K562 (cell line): Measurements from ENCODE around the gene TFDP1. TPM values are rescaled to one million over a fixed set of nuclear protein-coding genes. Genes with fewer than 3 reads are reported as not detected.

Experiments used
- DNMT1 ChIP-seq: fragments of 450-650 bp; IDR thresholded peaks from 2 replicates; pipeline ENCODE4 v1.6.1; 2016; ENCODE audit warnings: antibody characterized with exemption, mild to moderate bottlenecking
- E2F8 ChIP-seq: fragments of 450-650 bp; IDR thresholded peaks from 2 replicates; pipeline ENCODE4 v1.7.1; 2018; ENCODE audit warnings: mild to moderate bottlenecking, low read depth; ENCODE audit not compliant: partially characterized antibody
- EP400 ChIP-seq: fragments of 450-650 bp; IDR thresholded peaks from 2 replicates; pipeline ENCODE4 v1.6.1; 2017; ENCODE audit warnings: antibody characterized with exemption, mild to moderate bottlenecking, moderate library complexity
- FOXJ2 ChIP-seq: fragments of 200-800 bp; sonication (Bioruptor generic); IDR thresholded peaks from 2 replicates; pipeline ENCODE4 v1.6.1; 2016; ENCODE audit warnings: missing genetic modification characterization, missing compliant biosample characterization
- GTF2F1 ChIP-seq: IDR thresholded peaks from 2 replicates; pipeline ENCODE4 v1.6.1; 2011; ENCODE audit warnings: low read depth, low read length, improper control_type of control experiment
- MED1 ChIP-seq: sonication (generic); formaldehyde crosslinking; IDR thresholded peaks from 2 replicates; pipeline ENCODE4 v1.8.1; 2023; ENCODE audit warnings: missing genetic modification reagents, borderline replicate concordance
- MIER1 ChIP-seq: fragments of 450-650 bp; IDR thresholded peaks from 2 replicates; pipeline ENCODE4 v1.6.1; 2016; ENCODE audit warnings: antibody characterized with exemption, mild to moderate bottlenecking, low read depth
- MXI1 ChIP-seq: IDR thresholded peaks from 2 replicates; pipeline ENCODE4 v1.6.1; 2011; ENCODE audit warnings: low read depth, mild to moderate bottlenecking, improper control_type of control experiment, low read length
- RBM25 ChIP-seq: fragments of 200-400 bp; formaldehyde crosslinking; IDR thresholded peaks from 2 replicates; pipeline ENCODE4 v1.6.1; 2018; ENCODE audit warnings: low read length, low read depth, moderate library complexity; ENCODE audit not compliant: severe bottlenecking
- SP1 ChIP-seq: sonication (generic); formaldehyde crosslinking; IDR thresholded peaks from 2 replicates; pipeline ENCODE4 v1.8.1; 2022; ENCODE audit warnings: mild to moderate bottlenecking, missing genetic modification reagents
- STAT6 ChIP-seq: sonication (generic); formaldehyde crosslinking; IDR thresholded peaks from 2 replicates; pipeline ENCODE4 v1.8.1; 2023; ENCODE audit warnings: mild to moderate bottlenecking, missing genetic modification reagents
- U2AF1 ChIP-seq: fragments of 200-400 bp; formaldehyde crosslinking; optimal IDR thresholded peaks from 2 replicates; pipeline ENCODE3; 2017; ENCODE audit warnings: mild to moderate bottlenecking, low read depth, low read length, moderate library complexity
- ZNF79 ChIP-seq: fragments of 250-450 bp; sonication (Bioruptor Pico); IDR thresholded peaks from 2 replicates; pipeline ENCODE4 v1.4.0; 2020; ENCODE audit warnings: low read depth, mild to moderate bottlenecking, moderate library complexity
- polyA plus RNA-seq, 8 experiments: library from polyadenylated mRNA; depleted of rRNA in 4 of 8; stranded (reverse) in 5 of 8; unstranded in 3 of 8; fragments of >200 nt; fragmentation: Nextera tagmentation in 2 of 8; fragmentation: Illumina TruSeq in 1 of 8; extraction: Ambion mirVana in 2 of 8; extraction: Trizol in 1 of 8; gene quantifications; 2 replicates each; pipeline versions ENCODE4 v1.2.1 to v1.2.3, GENCODE V29; 2011 to 2014; ENCODE audit warnings: inconsistent platforms in 1 of 8, missing spikeins in 1 of 8
- total RNA-seq, 7 experiments: library from RNA; depleted of rRNA in 6 of 7; stranded (reverse); fragments of >200 nt in 6 of 7; fragmentation: Illumina TruSeq in 2 of 7; extraction: Trizol in 2 of 7; gene quantifications; 2 replicates each; pipeline versions ENCODE4 v1.2.1 to v1.2.3, GENCODE V29; 2011 to 2021; ENCODE audit warnings: low replicate concordance in 1 of 7

TFDP1 gene
- total and polyA plus RNA-seq, 9 of the 15 experiments (the other 6 are each of a cell fraction or from before 2014, with no cell fraction given) = 33.8 to 145 (median 69.1) TPM

- TF ChIP-seq EP400 = no peak
- no peak for TF ChIP-seq E2F8
- no peak for TF ChIP-seq RBM25
- TF ChIP-seq DNMT1 = no peak
- TF ChIP-seq GTF2F1 = no peak
- TF ChIP-seq FOXJ2 (tag) = no peak
- TF ChIP-seq SP1 (CRISPR knock-in tag) = no peak
- no peak for TF ChIP-seq MED1 (CRISPR knock-in tag)
- TF ChIP-seq ZNF79 = no peak
- no peak for TF ChIP-seq MXI1
- no peak for TF ChIP-seq MIER1
- no peak for TF ChIP-seq STAT6 (CRISPR knock-in tag)
- no peak for TF ChIP-seq U2AF1
Observed at GRCh38 chr13:113603116-113603710, 18.7 kb downstream of the TFDP1 start (continued).
